ENCODE results near the gene KLHL20. TPM values are rescaled to one million over a fixed set of nuclear protein-coding genes. Genes with fewer than 3 reads are reported as not detected.
"Not testable (repeated sequence)": the region's sequence is repeated elsewhere in the genome, so short reads cannot be mapped to it uniquely, and the experiment has no call there.

The KLHL20 gene
- total and polyA plus RNA-seq, 7 donors: 7.8 to 19.6 (median 15.3) TPM

DNA sequence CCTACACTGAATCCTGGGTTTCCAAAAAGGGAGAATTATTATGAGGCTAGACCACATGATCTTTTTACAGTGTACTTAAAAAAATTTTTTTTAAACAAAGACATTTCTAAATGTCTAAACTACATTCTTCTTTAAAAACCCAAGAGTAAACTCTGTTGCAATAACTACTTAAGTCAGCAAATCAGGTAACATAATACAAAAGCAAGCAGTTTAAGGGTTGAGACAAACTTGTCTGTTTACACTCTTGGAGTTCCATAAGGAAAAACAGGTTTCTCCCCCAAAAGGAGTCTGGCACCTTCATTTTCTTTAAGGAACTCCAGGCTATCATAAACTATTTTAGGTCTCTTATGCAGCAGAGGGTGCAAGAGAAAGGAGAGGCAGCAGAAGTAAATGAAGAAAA, 32.6 kb upstream of the KLHL20 start:
- H3K36me3 ChIP-seq (ENCODE audit: insufficient read depth in 1 of 2, low read depth in 1 of 2): no peaks in the 10 kb centered on the region
- H3K27ac ChIP-seq: no peak overlapping the region
- H3K4me1 ChIP-seq: no peaks in the 10 kb centered on the region
- H3K27me3 ChIP-seq (ENCODE audit: insufficient read depth in 3 of 3, low read length in 2 of 3): no peaks in the 10 kb centered on the region
- no peak overlapping the region for H3K4me3 ChIP-seq
- ATAC-seq (no peak), DNase-seq (no peak)
- TF ChIP-seq, protein P1, sequence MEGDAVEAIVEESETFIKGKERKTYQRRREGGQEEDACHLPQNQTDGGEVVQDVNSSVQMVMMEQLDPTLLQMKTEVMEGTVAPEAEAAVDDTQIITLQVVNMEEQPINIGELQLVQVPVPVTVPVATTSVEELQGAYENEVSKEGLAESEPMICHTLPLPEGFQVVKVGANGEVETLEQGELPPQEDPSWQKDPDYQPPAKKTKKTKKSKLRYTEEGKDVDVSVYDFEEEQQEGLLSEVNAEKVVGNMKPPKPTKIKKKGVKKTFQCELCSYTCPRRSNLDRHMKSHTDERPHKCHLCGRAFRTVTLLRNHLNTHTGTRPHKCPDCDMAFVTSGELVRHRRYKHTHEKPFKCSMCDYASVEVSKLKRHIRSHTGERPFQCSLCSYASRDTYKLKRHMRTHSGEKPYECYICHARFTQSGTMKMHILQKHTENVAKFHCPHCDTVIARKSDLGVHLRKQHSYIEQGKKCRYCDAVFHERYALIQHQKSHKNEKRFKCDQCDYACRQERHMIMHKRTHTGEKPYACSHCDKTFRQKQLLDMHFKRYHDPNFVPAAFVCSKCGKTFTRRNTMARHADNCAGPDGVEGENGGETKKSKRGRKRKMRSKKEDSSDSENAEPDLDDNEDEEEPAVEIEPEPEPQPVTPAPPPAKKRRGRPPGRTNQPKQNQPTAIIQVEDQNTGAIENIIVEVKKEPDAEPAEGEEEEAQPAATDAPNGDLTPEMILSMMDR (IDR thresholded peaks at IDR 0.05): no peak
- intact Hi-C loops (cut with DNase I): no loop called here
- H3K9me3 ChIP-seq: no peaks in the 10 kb centered on the region

DNA sequence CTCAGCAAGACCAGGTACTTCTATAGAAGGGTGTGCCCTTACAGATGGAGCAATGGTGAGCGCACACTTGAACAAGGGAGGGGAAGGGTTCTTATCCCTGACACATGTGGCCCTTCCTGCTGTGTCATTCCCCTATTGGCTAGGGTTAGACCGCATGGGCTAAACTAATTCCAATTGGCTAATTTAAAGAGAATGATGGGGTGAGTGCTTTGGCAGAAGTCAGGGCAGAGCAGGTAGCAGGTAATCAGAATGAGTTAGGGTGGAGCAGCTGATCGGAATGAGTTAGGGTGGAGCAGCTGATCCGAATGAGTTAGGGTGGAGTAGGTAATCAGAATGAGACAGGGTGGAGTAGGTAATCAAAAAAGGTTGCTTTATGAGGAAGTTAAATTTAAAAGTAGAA, 30.9 kb upstream of the KLHL20 start:
- H3K27ac ChIP-seq; H3K27me3 ChIP-seq (ENCODE audit: insufficient read depth in 3 of 3, low read length in 2 of 3); DNase-seq; H3K4me1 ChIP-seq; H3K4me3 ChIP-seq; intact Hi-C loops (cut with DNase I); H3K36me3 ChIP-seq (ENCODE audit: insufficient read depth in 1 of 2, low read depth in 1 of 2); ATAC-seq; H3K9me3 ChIP-seq: not testable (repeated sequence)
- 83 to 90% (median 86%) methylated on average over 4 of the region's 4 CpGs for WGBS, 3 donors

DNA sequence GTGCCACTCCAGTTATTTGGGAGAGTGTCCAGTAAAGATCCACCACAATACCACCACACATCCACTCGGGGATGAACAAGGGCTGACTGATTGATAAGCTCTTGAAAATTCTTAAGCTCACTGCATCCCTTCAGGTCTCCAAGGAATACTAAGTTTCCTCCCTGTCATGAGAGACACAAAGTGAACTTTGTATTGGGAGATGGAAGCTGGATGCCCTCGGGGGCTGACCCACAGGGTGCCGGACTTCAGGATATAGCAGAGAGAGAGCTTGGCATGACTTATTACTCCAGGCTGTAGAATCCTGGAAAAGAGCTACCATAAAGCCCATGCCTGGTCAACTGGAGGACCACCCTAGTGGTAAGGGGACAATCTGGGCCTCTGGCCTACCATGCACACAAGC, 29.7 kb upstream of the KLHL20 start:
- intact Hi-C loops (cut with DNase I); H3K27me3 ChIP-seq (ENCODE audit: insufficient read depth in 3 of 3, low read length in 2 of 3); ATAC-seq; H3K4me3 ChIP-seq; H3K4me1 ChIP-seq; H3K36me3 ChIP-seq (ENCODE audit: insufficient read depth in 1 of 2, low read depth in 1 of 2); H3K9me3 ChIP-seq; DNase-seq; H3K27ac ChIP-seq: not testable (repeated sequence)
- 69 to 71% (median 70%) methylated on average over 3 of the region's 3 CpGs for WGBS, 3 donors

DNA sequence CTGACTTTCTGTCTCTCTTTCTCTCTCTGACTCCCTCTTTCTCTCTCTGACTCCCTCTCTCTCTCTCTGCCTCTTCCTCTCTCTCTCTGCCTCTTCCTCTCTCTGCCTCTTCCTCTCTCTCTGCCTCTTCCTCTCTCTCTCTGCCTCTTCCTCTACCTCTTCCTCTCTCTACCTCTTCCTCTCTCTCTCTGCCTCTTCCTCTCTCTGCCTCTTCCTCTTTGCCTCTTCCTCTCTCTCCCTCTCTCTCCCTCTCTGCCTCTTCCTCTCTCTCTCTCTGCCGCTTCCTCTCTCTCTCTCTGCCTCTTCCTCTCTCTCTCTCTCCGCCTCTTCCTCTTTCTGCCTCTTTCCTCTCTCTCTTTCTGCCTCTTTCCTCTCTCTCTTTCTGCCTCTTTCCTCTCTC, 26.5 kb upstream of the KLHL20 start:
- no peaks in the 10 kb centered on the region for H3K9me3 ChIP-seq
- H3K4me1 ChIP-seq: no peaks in the 10 kb centered on the region
- intact Hi-C loops (cut with DNase I): no loop called here
- H3K27me3 ChIP-seq (ENCODE audit: insufficient read depth in 3 of 3, low read length in 2 of 3): no peaks in the 10 kb centered on the region
- no peak for ATAC-seq
- H3K27ac ChIP-seq: no peak overlapping the region
- no peaks in the 10 kb centered on the region for H3K36me3 ChIP-seq (ENCODE audit: insufficient read depth in 1 of 2, low read depth in 1 of 2)
- no peak for DNase-seq
- 77 to 89% (median 86%) methylated on average over 2 of the region's 2 CpGs for WGBS, 3 donors
- TF ChIP-seq, protein P1 (IDR thresholded peaks at IDR 0.05): no peak
- no peak overlapping the region for H3K4me3 ChIP-seq

DNA sequence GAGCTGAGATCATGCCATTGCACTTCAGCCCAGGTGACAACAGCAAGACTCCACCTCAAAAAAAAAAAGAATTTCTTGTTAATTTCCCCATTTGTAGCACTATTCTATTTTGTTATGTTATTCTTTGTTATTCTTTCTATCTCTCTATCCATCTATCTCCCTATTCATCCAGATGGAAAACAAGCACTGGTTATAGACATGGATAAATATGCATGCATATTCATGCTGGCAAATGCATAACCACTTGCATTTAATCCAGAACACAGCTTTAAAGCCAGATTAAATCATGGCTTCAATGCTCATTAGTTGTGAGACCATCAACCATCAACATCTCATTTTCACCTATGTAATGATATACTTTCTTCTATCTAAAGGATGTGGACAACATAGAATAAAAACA, 21.5 kb upstream of the KLHL20 start:
- DNase-seq (no peak), ATAC-seq (no peak)
- TF ChIP-seq, protein P1 (IDR thresholded peaks at IDR 0.05): no peak
- intact Hi-C loops (cut with DNase I): no loop called here
- H3K9me3 ChIP-seq: no peaks in the 10 kb centered on the region
- H3K4me3 ChIP-seq: no peak overlapping the region
- no peaks in the 10 kb centered on the region for H3K27me3 ChIP-seq (ENCODE audit: insufficient read depth in 3 of 3, low read length in 2 of 3)
- no peaks in the 10 kb centered on the region for H3K4me1 ChIP-seq
- no peaks in the 10 kb centered on the region for H3K36me3 ChIP-seq (ENCODE audit: insufficient read depth in 1 of 2, low read depth in 1 of 2)
- H3K27ac ChIP-seq: no peak overlapping the region

DNA sequence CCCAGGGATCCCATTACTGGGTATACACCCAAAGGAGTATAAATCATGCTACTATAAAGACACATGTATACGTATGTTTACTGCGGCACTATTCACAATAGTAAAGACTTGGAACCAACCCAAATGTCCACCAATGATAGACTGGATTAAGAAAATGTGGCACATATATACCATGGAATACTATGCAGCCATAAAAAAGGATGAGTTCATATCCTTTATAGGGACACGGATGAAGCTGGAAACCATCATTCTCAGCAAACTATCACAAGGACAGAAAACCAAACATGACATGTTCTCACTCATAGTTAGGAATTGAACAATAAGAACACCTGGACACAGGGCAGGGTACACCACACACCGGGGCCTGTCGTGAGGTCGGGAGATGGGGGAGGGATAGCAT, 13.5 kb upstream of the KLHL20 start:
- H3K36me3 ChIP-seq (ENCODE audit: insufficient read depth in 1 of 2, low read depth in 1 of 2); H3K27ac ChIP-seq; H3K9me3 ChIP-seq; H3K4me3 ChIP-seq; H3K4me1 ChIP-seq; DNase-seq; H3K27me3 ChIP-seq (ENCODE audit: insufficient read depth in 3 of 3, low read length in 2 of 3); intact Hi-C loops (cut with DNase I); ATAC-seq: not testable (repeated sequence)
- 90 to 97% (median 95%) methylated on average over 6 of the region's 6 CpGs for WGBS, 3 donors

Measured in psoas muscle (tissue), 8 donors.